GM18507 (cell line): ENCODE results near the gene IL1RL2.

Experiments
- DNase-seq: peaks from one replicate; pipeline ENCODE4 v3.0.0; 2011; ENCODE audit warnings: low read depth; ENCODE audit not compliant: insufficient read length; ENCODE audit errors: extremely low spot score
- FAIRE-seq: peaks from 2 replicates; lab custom pipeline; 2011; peaks lifted over from hg19 to GRCh38; lab: Jason Lieb, UNC

The IL1RL2 gene

GRCh38 chr2:102155703-102156515 is 30.9 kb upstream of the IL1RL2 start:
- FAIRE-seq (no peak), DNase-seq (no peak)

GRCh38 chr2:102158011-102158755 is 28.6 kb upstream of the IL1RL2 start:
- DNase-seq (no peak), FAIRE-seq (no peak)

GRCh38 chr2:102159295-102159694 is 27.5 kb upstream of the IL1RL2 start:
- DNase-seq (no peak), FAIRE-seq (no peak)

- FAIRE-seq: no peak
- DNase-seq: no peak
Measured at GRCh38 chr2:102166189-102166845, 20.5 kb upstream of the IL1RL2 start.

- DNase-seq (no peak), FAIRE-seq (no peak)
Measured at GRCh38 chr2:102168026-102168771, 18.6 kb upstream of the IL1RL2 start.

GRCh38 chr2:102171946-102172345 is 14.9 kb upstream of the IL1RL2 start:
- FAIRE-seq (no peak), DNase-seq (no peak)

GRCh38 chr2:102172745-102173144 is 14.1 kb upstream of the IL1RL2 start:
- DNase-seq (no peak), FAIRE-seq (no peak)

- no peak for DNase-seq
- FAIRE-seq: no peak
Measured at GRCh38 chr2:102176172-102176571, 10.7 kb upstream of the IL1RL2 start.

GRCh38 chr2:102177814-102178478 is 8.9 kb upstream of the IL1RL2 start:
- DNase-seq (no peak), FAIRE-seq (no peak)

GRCh38 chr2:102179061-102179460 is 7.8 kb upstream of the IL1RL2 start:
- no peak for FAIRE-seq
- no peak for DNase-seq

- FAIRE-seq (no peak), DNase-seq (no peak)
Measured at GRCh38 chr2:102179788-102180686, 6.8 kb upstream of the IL1RL2 start.

- no peak for FAIRE-seq
- no peak for DNase-seq
Measured at GRCh38 chr2:102180687-102180999, 6.2 kb upstream of the IL1RL2 start.

GRCh38 chr2:102181376-102181775 is 5.4 kb upstream of the IL1RL2 start:
- FAIRE-seq (no peak), DNase-seq (no peak)

GRCh38 chr2:102181919-102182635 is 4.7 kb upstream of the IL1RL2 start:
- DNase-seq (no peak), FAIRE-seq (no peak)

GRCh38 chr2:102184018-102184417 is 2.8 kb upstream of the IL1RL2 start:
- FAIRE-seq (no peak), DNase-seq (no peak)

- no peak for DNase-seq
- FAIRE-seq: no peak
Measured at GRCh38 chr2:102184568-102184967, 2.3 kb upstream of the IL1RL2 start.

GRCh38 chr2:102185347-102185746 is 1.5 kb upstream of the IL1RL2 start:
- DNase-seq: no peak
- no peak for FAIRE-seq
